Type B pancreatic cell (in vitro differentiated cells): ENCODE measurements around the gene AKAP1. TPM values are rescaled to one million over a fixed set of nuclear protein-coding genes. Genes with fewer than 3 reads are reported as not detected.
"Not testable (repeated sequence)": the region's sequence is repeated elsewhere in the genome, so short reads cannot be mapped to it uniquely, and the experiment has no call there.

Experiments used
- DNase-seq: peaks from one replicate; pipeline ENCODE4 v3.0.0; 2021; ENCODE audit warnings: mixed read lengths; ENCODE audit not compliant: unreplicated experiment; ENCODE audit errors: extremely low spot score
- H3K27ac Mint-ChIP-seq: 2 replicates; pipeline ENCODE4 v1.8.0; 2021; ENCODE audit warnings: mild to moderate bottlenecking, mixed read lengths
- H3K27me3 Mint-ChIP-seq: 2 replicates; pipeline ENCODE4 v1.8.0; 2021; ENCODE audit warnings: mixed read lengths
- H3K36me3 Mint-ChIP-seq: 2 replicates; pipeline ENCODE4 v1.8.0; 2021; ENCODE audit warnings: mixed read lengths
- H3K4me1 Mint-ChIP-seq: one replicate; pipeline ENCODE4 v1.8.0; 2021; ENCODE audit warnings: mixed read lengths; ENCODE audit not compliant: unreplicated experiment
- H3K4me3 Mint-ChIP-seq: 2 replicates; pipeline ENCODE4 v1.8.0; 2021; ENCODE audit warnings: mild to moderate bottlenecking, mixed read lengths
- H3K9me3 Mint-ChIP-seq: 2 replicates; pipeline ENCODE4 v1.8.0; 2021; ENCODE audit warnings: mixed read lengths
- total RNA-seq: library from RNA; stranded (reverse); gene quantifications from 2 replicates; pipeline ENCODE4 v1.2.1, GENCODE V29; 2021; ENCODE audit warnings: low replicate concordance
- TF ChIP-seq, protein P1 (sequence below): fragments of 200-600 bp; sonication (generic); conservative IDR thresholded peaks from 2 replicates; pipeline ENCODE4 v1.5.0; 2021; ENCODE audit warnings: antibody characterized with exemption, mild to moderate bottlenecking

The AKAP1 gene
- total RNA-seq, 1 donor from 2014 or later = 43.6 TPM

DNA sequence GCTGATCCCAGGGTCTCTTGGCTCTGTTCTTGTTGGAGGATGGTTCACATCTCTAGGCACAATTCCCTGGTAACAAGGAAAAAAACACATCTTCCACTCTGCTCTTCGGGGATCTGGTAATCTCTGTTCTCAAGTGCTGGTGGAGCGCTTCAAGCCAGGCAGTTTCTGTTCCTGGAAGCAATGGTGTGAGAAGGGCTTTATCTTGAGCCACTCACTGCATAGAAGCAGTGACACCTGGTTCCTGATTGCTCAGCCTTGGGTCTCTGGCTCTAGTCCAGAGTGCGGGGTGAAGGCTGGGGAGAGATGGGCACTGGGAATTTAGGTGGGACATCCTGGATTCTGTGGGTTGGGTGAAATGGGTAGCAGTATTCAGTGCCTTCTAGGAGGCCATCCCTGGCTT, 14.1 kb downstream of the AKAP1 start:
- peaks cover 17% of the 10 kb centered on the region for H3K4me1 Mint-ChIP-seq
- peak overlapping the region; percentile 45 for H3K27ac Mint-ChIP-seq
- peaks cover 7% of the 10 kb centered on the region for H3K36me3 Mint-ChIP-seq
- TF ChIP-seq, protein P1, sequence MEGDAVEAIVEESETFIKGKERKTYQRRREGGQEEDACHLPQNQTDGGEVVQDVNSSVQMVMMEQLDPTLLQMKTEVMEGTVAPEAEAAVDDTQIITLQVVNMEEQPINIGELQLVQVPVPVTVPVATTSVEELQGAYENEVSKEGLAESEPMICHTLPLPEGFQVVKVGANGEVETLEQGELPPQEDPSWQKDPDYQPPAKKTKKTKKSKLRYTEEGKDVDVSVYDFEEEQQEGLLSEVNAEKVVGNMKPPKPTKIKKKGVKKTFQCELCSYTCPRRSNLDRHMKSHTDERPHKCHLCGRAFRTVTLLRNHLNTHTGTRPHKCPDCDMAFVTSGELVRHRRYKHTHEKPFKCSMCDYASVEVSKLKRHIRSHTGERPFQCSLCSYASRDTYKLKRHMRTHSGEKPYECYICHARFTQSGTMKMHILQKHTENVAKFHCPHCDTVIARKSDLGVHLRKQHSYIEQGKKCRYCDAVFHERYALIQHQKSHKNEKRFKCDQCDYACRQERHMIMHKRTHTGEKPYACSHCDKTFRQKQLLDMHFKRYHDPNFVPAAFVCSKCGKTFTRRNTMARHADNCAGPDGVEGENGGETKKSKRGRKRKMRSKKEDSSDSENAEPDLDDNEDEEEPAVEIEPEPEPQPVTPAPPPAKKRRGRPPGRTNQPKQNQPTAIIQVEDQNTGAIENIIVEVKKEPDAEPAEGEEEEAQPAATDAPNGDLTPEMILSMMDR = no peak
- H3K4me3 Mint-ChIP-seq = no peak overlapping the region
- H3K9me3 Mint-ChIP-seq = no peaks in the 10 kb centered on the region
- no peak for DNase-seq
- no peaks in the 10 kb centered on the region for H3K27me3 Mint-ChIP-seq

DNA sequence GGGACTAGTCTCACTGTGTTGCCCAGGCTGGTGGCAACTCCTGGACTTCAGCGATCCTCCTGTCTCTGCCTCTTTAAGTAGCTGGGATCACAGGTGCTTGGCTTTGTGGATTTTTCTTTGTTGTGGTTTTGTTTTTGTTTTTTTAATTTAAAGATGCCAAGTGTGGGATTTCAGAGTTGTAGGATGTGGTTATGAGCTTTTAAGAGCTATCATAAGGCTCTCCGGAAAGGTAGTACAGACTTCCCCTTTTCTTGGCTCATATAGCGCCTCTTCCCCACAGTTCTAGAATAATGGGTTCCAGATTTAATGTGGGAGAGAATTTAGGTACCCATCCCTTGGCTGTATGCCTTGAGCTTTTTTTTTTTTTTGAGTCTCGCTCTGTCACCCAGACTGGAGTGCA, 17.1 kb downstream of the AKAP1 start:
- H3K36me3 Mint-ChIP-seq = peaks cover 6% of the 10 kb centered on the region
- TF ChIP-seq, protein P1 = no peak
- H3K27me3 Mint-ChIP-seq = no peaks in the 10 kb centered on the region
- peaks cover 17% of the 10 kb centered on the region for H3K4me1 Mint-ChIP-seq
- no peak for DNase-seq
- no peak overlapping the region for H3K4me3 Mint-ChIP-seq
- no peaks in the 10 kb centered on the region for H3K9me3 Mint-ChIP-seq
- H3K27ac Mint-ChIP-seq = no peak overlapping the region

DNA sequence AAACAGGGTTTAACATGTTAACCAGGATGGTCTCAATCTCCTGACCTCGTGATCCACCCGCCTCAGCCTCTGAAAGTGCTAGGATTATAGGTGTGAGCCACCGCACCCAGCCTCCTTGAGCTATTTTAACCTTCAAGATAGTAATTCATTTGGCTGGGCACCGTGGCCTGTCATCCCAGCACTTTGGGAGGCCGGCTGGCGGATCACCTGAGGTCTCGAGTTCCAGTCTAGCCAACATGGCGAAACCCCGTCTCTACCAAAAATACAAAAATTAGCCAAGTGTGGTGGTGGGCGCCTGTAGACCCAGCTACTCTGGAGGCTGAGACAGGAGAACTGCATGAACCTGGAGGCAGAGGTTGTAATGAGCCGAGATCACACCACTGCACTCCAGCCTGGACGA, 17.6 kb downstream of the AKAP1 start:
- not testable (repeated sequence) for H3K36me3 Mint-ChIP-seq, H3K27me3 Mint-ChIP-seq, H3K9me3 Mint-ChIP-seq, H3K4me3 Mint-ChIP-seq, DNase-seq, H3K27ac Mint-ChIP-seq
- peaks cover 19% of the 10 kb centered on the region for H3K4me1 Mint-ChIP-seq

- Mint-ChIP-seq H3K9me3 (no peaks in the 10 kb centered on the region), H3K27me3 (no peaks in the 10 kb centered on the region), H3K4me3 (no peak overlapping the region), H3K4me1 (peaks cover 9% of the 10 kb centered on the region), H3K27ac (no peak overlapping the region), H3K36me3 (peaks cover 6% of the 10 kb centered on the region)
- TF ChIP-seq, protein P1 = no peak
- DNase-seq = no peak
Measured at GRCh38 chr17:57104461-57105175, 19.6 kb downstream of the AKAP1 start.

DNA sequence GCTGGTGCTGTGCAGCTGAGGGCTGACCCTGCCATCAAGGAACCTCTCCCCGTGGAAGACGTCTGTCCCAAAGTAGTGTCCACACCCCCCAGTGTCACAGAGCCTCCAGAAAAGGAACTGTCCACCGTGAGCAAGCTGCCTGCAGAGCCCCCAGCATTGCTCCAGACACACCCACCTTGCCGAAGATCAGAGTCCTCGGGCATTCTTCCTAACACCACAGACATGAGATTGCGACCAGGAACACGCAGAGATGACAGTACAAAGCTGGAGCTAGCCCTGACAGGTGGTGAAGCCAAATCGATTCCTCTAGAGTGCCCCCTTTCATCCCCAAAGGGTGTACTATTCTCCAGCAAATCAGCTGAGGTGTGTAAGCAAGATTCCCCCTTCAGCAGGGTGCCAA, 20.5 kb downstream of the AKAP1 start:
- no peaks in the 10 kb centered on the region for H3K27me3 Mint-ChIP-seq
- no peaks in the 10 kb centered on the region for H3K9me3 Mint-ChIP-seq
- peaks cover 16% of the 10 kb centered on the region for H3K4me1 Mint-ChIP-seq
- TF ChIP-seq, protein P1 = no peak
- peak overlapping the region; percentile 5 for H3K27ac Mint-ChIP-seq
- peaks cover 9% of the 10 kb centered on the region for H3K36me3 Mint-ChIP-seq
- DNase-seq = no peak
- no peak overlapping the region for H3K4me3 Mint-ChIP-seq

- Mint-ChIP-seq H3K27me3 (no peaks in the 10 kb centered on the region), H3K27ac (peak overlapping the region; percentile 5), H3K4me3 (no peak overlapping the region), H3K4me1 (peaks cover 23% of the 10 kb centered on the region), H3K9me3 (no peaks in the 10 kb centered on the region), H3K36me3 (peaks cover 9% of the 10 kb centered on the region)
- DNase-seq = no peak
- TF ChIP-seq, protein P1 = peak; percentile 57
Measured at GRCh38 chr17:57106107-57106835, 21.2 kb downstream of the AKAP1 start.
